ENCODE measurements around the gene CCDC107. TPM values are rescaled to one million over a fixed set of nuclear protein-coding genes. Genes with fewer than 3 reads are reported as not detected.

CCDC107 gene
- total RNA-seq, 1 donor from 2014 or later = 13.5 TPM

- no peaks in the 10 kb centered on the region for H3K9me3 Mint-ChIP-seq (ENCODE audit: unreplicated experiment)
- no peaks in the 10 kb centered on the region for H3K4me1 Mint-ChIP-seq (ENCODE audit: unreplicated experiment)
- peaks cover 70% of the 10 kb centered on the region for H3K36me3 Mint-ChIP-seq (ENCODE audit: low read depth, unreplicated experiment)
- H3K4me3 Mint-ChIP-seq (ENCODE audit: unreplicated experiment) = no peak overlapping the region
- no peak for DNase-seq (ENCODE audit: low spot score)
- TF ChIP-seq, protein P1, sequence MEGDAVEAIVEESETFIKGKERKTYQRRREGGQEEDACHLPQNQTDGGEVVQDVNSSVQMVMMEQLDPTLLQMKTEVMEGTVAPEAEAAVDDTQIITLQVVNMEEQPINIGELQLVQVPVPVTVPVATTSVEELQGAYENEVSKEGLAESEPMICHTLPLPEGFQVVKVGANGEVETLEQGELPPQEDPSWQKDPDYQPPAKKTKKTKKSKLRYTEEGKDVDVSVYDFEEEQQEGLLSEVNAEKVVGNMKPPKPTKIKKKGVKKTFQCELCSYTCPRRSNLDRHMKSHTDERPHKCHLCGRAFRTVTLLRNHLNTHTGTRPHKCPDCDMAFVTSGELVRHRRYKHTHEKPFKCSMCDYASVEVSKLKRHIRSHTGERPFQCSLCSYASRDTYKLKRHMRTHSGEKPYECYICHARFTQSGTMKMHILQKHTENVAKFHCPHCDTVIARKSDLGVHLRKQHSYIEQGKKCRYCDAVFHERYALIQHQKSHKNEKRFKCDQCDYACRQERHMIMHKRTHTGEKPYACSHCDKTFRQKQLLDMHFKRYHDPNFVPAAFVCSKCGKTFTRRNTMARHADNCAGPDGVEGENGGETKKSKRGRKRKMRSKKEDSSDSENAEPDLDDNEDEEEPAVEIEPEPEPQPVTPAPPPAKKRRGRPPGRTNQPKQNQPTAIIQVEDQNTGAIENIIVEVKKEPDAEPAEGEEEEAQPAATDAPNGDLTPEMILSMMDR (IDR thresholded peaks at IDR 0.05; ENCODE audit: unreplicated experiment) = no peak
- H3K27me3 Mint-ChIP-seq (ENCODE audit: unreplicated experiment) = peaks cover 8% of the 10 kb centered on the region
- H3K27ac Mint-ChIP-seq (ENCODE audit: unreplicated experiment) = no peak overlapping the region
Observed at GRCh38 chr9:35705836-35706430, 47.8 kb downstream of the CCDC107 start.

DNA sequence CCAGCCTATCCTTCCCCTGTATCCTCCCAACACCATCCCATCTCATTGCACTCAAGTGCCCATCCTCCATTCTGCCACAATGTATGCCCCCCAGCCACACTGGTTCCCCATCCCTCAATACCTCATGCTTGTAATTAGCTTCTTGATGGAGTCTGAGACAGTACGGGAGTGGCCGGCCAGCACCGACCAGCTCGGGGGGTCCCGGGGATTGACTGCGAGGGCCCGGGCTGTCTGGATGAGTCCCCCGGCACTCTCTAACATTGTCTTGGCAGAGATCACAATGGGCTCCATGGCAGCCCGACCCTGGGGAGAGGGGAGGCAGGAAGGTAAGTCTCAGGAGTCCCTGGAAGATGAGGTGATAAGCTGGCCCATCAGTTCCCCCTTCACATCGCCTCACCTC, 48.9 kb downstream of the CCDC107 start:
- Mint-ChIP-seq H3K36me3 (ENCODE audit: low read depth, unreplicated experiment) (peaks cover 78% of the 10 kb centered on the region), H3K9me3 (ENCODE audit: unreplicated experiment) (no peaks in the 10 kb centered on the region), H3K4me3 (ENCODE audit: unreplicated experiment) (peak overlapping the region; percentile 59), H3K27me3 (ENCODE audit: unreplicated experiment) (peaks cover 8% of the 10 kb centered on the region), H3K4me1 (ENCODE audit: unreplicated experiment) (no peaks in the 10 kb centered on the region), H3K27ac (ENCODE audit: unreplicated experiment) (no peak overlapping the region)
- no peak for DNase-seq (ENCODE audit: low spot score)
- TF ChIP-seq, protein P1 (IDR thresholded peaks at IDR 0.05; ENCODE audit: unreplicated experiment) = no peak

GRCh38 chr9:35708146-35708545, 50.1 kb downstream of the CCDC107 start:
- H3K4me1 Mint-ChIP-seq (ENCODE audit: unreplicated experiment) = no peaks in the 10 kb centered on the region
- no peaks in the 10 kb centered on the region for H3K9me3 Mint-ChIP-seq (ENCODE audit: unreplicated experiment)
- H3K27me3 Mint-ChIP-seq (ENCODE audit: unreplicated experiment) = peaks cover 5% of the 10 kb centered on the region
- TF ChIP-seq, protein P1 (IDR thresholded peaks at IDR 0.05; ENCODE audit: unreplicated experiment) = no peak
- H3K27ac Mint-ChIP-seq (ENCODE audit: unreplicated experiment) = no peak overlapping the region
- no peak overlapping the region for H3K4me3 Mint-ChIP-seq (ENCODE audit: unreplicated experiment)
- DNase-seq (ENCODE audit: low spot score) = no peak
- peaks cover 78% of the 10 kb centered on the region for H3K36me3 Mint-ChIP-seq (ENCODE audit: low read depth, unreplicated experiment)

DNA sequence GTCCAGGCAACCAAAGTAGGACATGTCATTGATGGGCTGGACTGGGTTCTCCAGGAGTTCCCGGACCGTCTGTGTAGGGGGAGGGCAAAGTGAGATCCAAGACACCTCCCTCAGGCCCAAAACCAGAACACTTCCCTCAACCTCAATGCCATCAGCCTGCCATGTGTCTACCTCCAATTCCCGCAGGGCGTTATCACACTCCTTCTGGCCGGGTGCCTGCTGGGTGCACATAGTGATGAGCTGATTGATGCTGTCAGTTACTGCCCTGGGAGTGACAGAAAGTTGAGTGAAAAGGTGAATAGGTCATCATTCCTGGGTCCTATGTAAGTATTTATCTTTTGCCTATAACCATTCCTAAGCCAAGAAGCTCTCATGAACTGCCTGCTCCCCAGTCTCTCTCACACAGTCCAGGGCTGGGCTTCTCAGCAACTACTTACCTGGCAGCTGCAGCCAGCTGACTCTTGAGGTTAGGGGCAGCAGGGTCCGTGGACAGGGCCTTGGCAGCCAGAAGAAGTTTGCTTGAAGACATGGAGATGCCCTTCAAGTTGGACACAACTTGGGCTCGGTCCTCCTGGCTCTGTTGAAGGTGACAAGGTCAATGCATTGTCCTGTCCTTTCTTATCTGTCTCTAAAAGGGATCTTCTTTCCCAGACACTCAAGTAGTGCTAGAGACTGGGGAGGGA, 52.9 kb downstream of the CCDC107 start:
- TF ChIP-seq, protein P1 (IDR thresholded peaks at IDR 0.05; ENCODE audit: unreplicated experiment) = no peak
- H3K27ac Mint-ChIP-seq (ENCODE audit: unreplicated experiment) = no peak overlapping the region
- H3K9me3 Mint-ChIP-seq (ENCODE audit: unreplicated experiment) = no peaks in the 10 kb centered on the region
- H3K4me3 Mint-ChIP-seq (ENCODE audit: unreplicated experiment) = peak overlapping the region; percentile 47
- no peak for DNase-seq (ENCODE audit: low spot score)
- no peaks in the 10 kb centered on the region for H3K4me1 Mint-ChIP-seq (ENCODE audit: unreplicated experiment)
- H3K27me3 Mint-ChIP-seq (ENCODE audit: unreplicated experiment) = peaks cover 3% of the 10 kb centered on the region
- peaks cover 85% of the 10 kb centered on the region for H3K36me3 Mint-ChIP-seq (ENCODE audit: low read depth, unreplicated experiment)

Small RNA genes within 50 kb of the gene (microRNA-seq; reads per million reads assigned to microRNA genes)
- 0.90 reads per million, percentile 9 among the genes with 10 or more reads in this experiment for gene MIR6852 (ENCODE audit: unreplicated experiment)

Other genes starting within 250 kb of the CCDC107 start
- 22.3 TPM for gene RUSC2, start 168.2 kb upstream of the CCDC107 start, total RNA-seq (ENCODE audit: unreplicated experiment)
- 34.6 TPM for gene TESK1, start 53.0 kb upstream of the CCDC107 start, total RNA-seq (ENCODE audit: unreplicated experiment)
- 2.4 TPM for gene CD72, start 39.9 kb upstream of the CCDC107 start, total RNA-seq (ENCODE audit: unreplicated experiment)
- gene SIT1, start 7.4 kb upstream of the CCDC107 start, total RNA-seq (ENCODE audit: unreplicated experiment) = not detected
- 32,961 TPM for gene RMRP, start 273 bp upstream of the CCDC107 start, total RNA-seq (ENCODE audit: unreplicated experiment)
- 1.4 TPM for gene ARHGEF39, start 6.9 kb downstream of the CCDC107 start, total RNA-seq (ENCODE audit: unreplicated experiment)
- gene CA9, start 15.6 kb downstream of the CCDC107 start, total RNA-seq (ENCODE audit: unreplicated experiment) = 1.5 TPM
- gene TPM2, start 31.6 kb downstream of the CCDC107 start, total RNA-seq (ENCODE audit: unreplicated experiment) = 173 TPM
- 370 TPM for gene TLN1, start 73.9 kb downstream of the CCDC107 start, total RNA-seq (ENCODE audit: unreplicated experiment)
- gene CREB3, start 74.4 kb downstream of the CCDC107 start, total RNA-seq (ENCODE audit: unreplicated experiment) = 29.2 TPM
- 200 TPM for gene GBA2, start 90.9 kb downstream of the CCDC107 start, total RNA-seq (ENCODE audit: unreplicated experiment)
- gene RGP1, start 91.0 kb downstream of the CCDC107 start, total RNA-seq (ENCODE audit: unreplicated experiment) = 51.4 TPM
- 2.8 TPM for gene MSMP, start 96.0 kb downstream of the CCDC107 start, total RNA-seq (ENCODE audit: unreplicated experiment)
- 30.8 TPM for gene NPR2, start 133.3 kb downstream of the CCDC107 start, total RNA-seq (ENCODE audit: unreplicated experiment)
- gene SPAG8, start 154.0 kb downstream of the CCDC107 start, total RNA-seq (ENCODE audit: unreplicated experiment) = 0.59 TPM
- gene HINT2, start 156.8 kb downstream of the CCDC107 start, total RNA-seq (ENCODE audit: unreplicated experiment) = 43.3 TPM
- gene FAM221B, start 170.4 kb downstream of the CCDC107 start, total RNA-seq (ENCODE audit: unreplicated experiment) = not detected
- 9.0 TPM for gene TMEM8B, start 170.9 kb downstream of the CCDC107 start, total RNA-seq (ENCODE audit: unreplicated experiment)
- not detected for gene OR13J1, start 212.1 kb downstream of the CCDC107 start, total RNA-seq (ENCODE audit: unreplicated experiment)
- gene HRCT1, start 247.9 kb downstream of the CCDC107 start, total RNA-seq (ENCODE audit: unreplicated experiment) = 0.87 TPM

Data from endothelial cell (in vitro differentiated cells).